Suprapubic skin (tissue), 4 donors: ENCODE results near the gene NAE1. TPM values are rescaled to one million over a fixed set of nuclear protein-coding genes. Genes with fewer than 3 reads are reported as not detected.

Experiments used
- DNase-seq, 2 donors: peaks; one replicate each; pipeline ENCODE4 v3.0.0-alpha.2; 2019; ENCODE audit warnings: low spot score in 2 of 2
- H3K27ac ChIP-seq: fragments of 200-600 bp; sonication (generic); one replicate; pipeline ENCODE4 v1.5.1; 2019
- H3K27me3 ChIP-seq: fragments of 200-600 bp; sonication (generic); one replicate; pipeline ENCODE4 v1.5.1; 2019
- H3K36me3 ChIP-seq: fragments of 200-600 bp; sonication (generic); one replicate; pipeline ENCODE4 v1.5.1; 2019
- H3K4me1 ChIP-seq: fragments of 200-600 bp; sonication (generic); one replicate; pipeline ENCODE4 v1.5.1; 2019
- H3K4me3 ChIP-seq: fragments of 200-600 bp; sonication (generic); one replicate; pipeline ENCODE4 v1.5.1; 2019; ENCODE audit warnings: mild to moderate bottlenecking
- H3K9me3 ChIP-seq: fragments of 200-600 bp; sonication (generic); one replicate; pipeline ENCODE4 v1.5.1; 2019
- CTCF ChIP-seq, 2 donors: fragments of 200-600 bp in 1 of 2; fragments of 450-650 bp in 1 of 2; sonication (generic) in 1 of 2; IDR thresholded peaks; one replicate each; pipeline ENCODE4 v1.5.1; 2016 to 2019; ENCODE audit warnings: antibody characterized with exemption in 2 of 2, mild to moderate bottlenecking in 1 of 2, moderate library complexity in 1 of 2
- EP300 ChIP-seq: sonication (generic); formaldehyde crosslinking; IDR thresholded peaks from one replicate; pipeline ENCODE4 v1.6.1; 2017; ENCODE audit warnings: antibody characterized with exemption
- POLR2A ChIP-seq, 2 donors: fragments of 450-650 bp; IDR thresholded peaks; one replicate each; pipeline ENCODE4 v1.6.1; 2017; ENCODE audit warnings: antibody characterized with exemption in 2 of 2, mild to moderate bottlenecking in 2 of 2, moderate library complexity in 2 of 2
- POLR2AphosphoS5 ChIP-seq, 3 donors: sonication (generic); formaldehyde crosslinking; IDR thresholded peaks; one replicate each; pipeline ENCODE4 v1.6.1; 2017; ENCODE audit warnings: antibody characterized with exemption in 3 of 3
- WGBS: methylation state at CpG from one replicate; pipeline ENCODE4 v1.1.5; 2018; 5-methylcytosine and 5-hydroxymethylcytosine counted together
- total RNA-seq, 4 donors: library from RNA; depleted of rRNA; stranded (reverse); fragments of >200 nt; gene quantifications; one replicate each; pipeline ENCODE4 v1.1.0, GENCODE V29; 2016

The NAE1 gene
- total RNA-seq, 4 donors from 2014 or later: 36.2 to 57.5 (median 45.0) TPM

DNA sequence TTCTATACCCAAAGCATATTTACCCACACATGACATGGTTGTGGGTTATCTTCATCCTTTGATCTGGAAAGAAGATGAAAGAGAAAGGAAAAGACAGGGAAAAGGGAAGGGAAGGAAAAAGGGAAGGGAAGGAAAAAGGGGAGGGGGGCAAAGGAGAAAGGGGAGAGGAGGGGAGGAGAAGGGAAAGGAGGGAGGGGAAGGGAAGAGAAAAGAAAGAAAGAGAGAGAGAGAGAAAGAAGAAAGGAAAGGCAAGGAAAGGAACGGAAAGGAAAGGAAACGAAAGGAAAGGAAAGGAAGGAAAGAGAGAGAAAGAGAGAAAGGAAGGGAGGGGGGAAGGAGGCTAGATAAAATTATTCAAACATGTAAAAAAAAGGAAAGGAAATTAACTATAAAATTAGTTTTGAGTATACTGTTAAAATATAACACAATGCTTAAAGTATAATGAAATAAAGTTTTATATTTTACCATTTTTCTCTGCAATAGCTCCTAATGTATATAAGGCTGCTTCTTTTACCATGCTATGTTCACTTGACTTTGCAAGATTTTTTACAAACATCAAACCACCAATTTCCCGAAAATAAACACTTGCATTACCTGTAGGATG, 40.5 kb downstream of the NAE1 start:
- no peaks in the 10 kb centered on the region for H3K27me3 ChIP-seq
- no peak for DNase-seq
- H3K4me3 ChIP-seq: no peak overlapping the region
- TF ChIP-seq CTCF (IDR thresholded peaks at IDR 0.05) (no peak), EP300 (no peak), POLR2A (IDR thresholded peaks at IDR 0.05) (no peak), POLR2AphosphoS5 (IDR thresholded peaks at IDR 0.05) (no peak)
- H3K27ac ChIP-seq: no peak overlapping the region
- H3K36me3 ChIP-seq: no peaks in the 10 kb centered on the region
- no peaks in the 10 kb centered on the region for H3K9me3 ChIP-seq
- no peaks in the 10 kb centered on the region for H3K4me1 ChIP-seq
- whole genome bisulfite sequencing: 71% methylated on average over 3 of the region's 3 CpGs

DNA sequence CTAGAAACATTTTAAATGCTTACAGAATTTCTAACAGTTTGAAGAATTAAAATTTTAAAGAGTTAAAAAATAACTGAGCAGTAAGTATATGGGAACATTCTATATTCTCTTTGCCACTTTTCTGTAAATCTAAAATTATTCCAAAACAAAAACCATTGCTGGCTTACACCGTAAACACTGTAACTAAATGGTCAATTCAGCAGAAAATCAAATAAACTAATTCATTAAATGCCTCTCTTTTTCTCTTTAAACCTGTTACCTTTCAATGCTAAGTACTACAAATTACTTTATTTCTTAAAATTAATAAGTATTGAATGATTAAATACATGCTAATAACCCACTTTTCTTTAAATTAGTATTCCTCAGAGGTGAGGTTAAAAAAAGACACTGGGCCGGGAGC, 43.3 kb downstream of the NAE1 start:
- Histone ChIP-seq H3K4me1 (no peaks in the 10 kb centered on the region), H3K27ac (no peak overlapping the region), H3K27me3 (no peaks in the 10 kb centered on the region), H3K9me3 (no peaks in the 10 kb centered on the region), H3K4me3 (no peak overlapping the region), H3K36me3 (no peaks in the 10 kb centered on the region)
- WGBS: 96% methylated on average over 2 of the region's 2 CpGs
- TF ChIP-seq CTCF (IDR thresholded peaks at IDR 0.05) (no peak), POLR2AphosphoS5 (IDR thresholded peaks at IDR 0.05) (no peak), EP300 (no peak), POLR2A (IDR thresholded peaks at IDR 0.05) (no peak)
- no peak for DNase-seq

GRCh38 chr16:66786551-66786950, 44.2 kb downstream of the NAE1 start:
- no peaks in the 10 kb centered on the region for H3K9me3 ChIP-seq
- H3K27ac ChIP-seq: no peak overlapping the region
- DNase-seq: no peak
- H3K27me3 ChIP-seq: no peaks in the 10 kb centered on the region
- no peaks in the 10 kb centered on the region for H3K4me1 ChIP-seq
- WGBS: 90% methylated on average over 3 of the region's 3 CpGs
- no peak overlapping the region for H3K4me3 ChIP-seq
- H3K36me3 ChIP-seq: no peaks in the 10 kb centered on the region
- TF ChIP-seq POLR2AphosphoS5 (IDR thresholded peaks at IDR 0.05): no peak
- no peak for TF ChIP-seq POLR2A (IDR thresholded peaks at IDR 0.05)
- no peak for TF ChIP-seq CTCF (IDR thresholded peaks at IDR 0.05)
- no peak for TF ChIP-seq EP300

DNA sequence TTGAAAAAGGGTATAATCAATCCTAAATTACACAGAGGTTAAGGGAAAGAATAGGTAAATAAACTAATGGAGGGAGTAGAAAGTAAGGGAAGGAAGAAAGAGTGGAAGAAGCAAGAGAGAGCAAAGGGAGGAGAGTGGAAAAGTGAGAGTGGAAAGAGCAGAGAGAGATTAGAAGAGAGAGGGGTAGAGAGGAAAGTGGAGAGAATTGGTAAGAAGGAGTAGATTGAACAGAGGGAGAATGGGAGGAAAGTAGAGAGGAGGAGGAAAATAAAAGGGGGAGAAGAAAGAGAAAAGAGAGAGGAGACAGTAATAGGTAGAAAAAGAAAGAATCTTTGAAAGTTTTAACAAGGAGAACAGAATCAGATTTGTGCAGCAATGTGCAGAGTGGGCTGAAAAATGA, 54.3 kb downstream of the NAE1 start:
- H3K4me1 ChIP-seq: no peaks in the 10 kb centered on the region
- H3K9me3 ChIP-seq: no peaks in the 10 kb centered on the region
- DNase-seq: no peak
- H3K27ac ChIP-seq: no peak overlapping the region
- TF ChIP-seq POLR2AphosphoS5 (IDR thresholded peaks at IDR 0.05): no peak
- no peak for TF ChIP-seq EP300
- no peak for TF ChIP-seq CTCF (IDR thresholded peaks at IDR 0.05)
- TF ChIP-seq POLR2A (IDR thresholded peaks at IDR 0.05): no peak
- H3K4me3 ChIP-seq: no peak overlapping the region
- H3K36me3 ChIP-seq: no peaks in the 10 kb centered on the region
- no peaks in the 10 kb centered on the region for H3K27me3 ChIP-seq

- Histone ChIP-seq H3K9me3 (no peaks in the 10 kb centered on the region), H3K27me3 (no peaks in the 10 kb centered on the region), H3K27ac (no peak overlapping the region), H3K4me3 (no peak overlapping the region), H3K4me1 (no peaks in the 10 kb centered on the region), H3K36me3 (no peaks in the 10 kb centered on the region)
- WGBS: 65% methylated on average over 2 of the region's 2 CpGs
- no peak for DNase-seq
- no peak for TF ChIP-seq EP300
- no peak for TF ChIP-seq POLR2AphosphoS5 (IDR thresholded peaks at IDR 0.05)
- TF ChIP-seq POLR2A (IDR thresholded peaks at IDR 0.05): no peak
- TF ChIP-seq CTCF (IDR thresholded peaks at IDR 0.05): no peak
Measured at GRCh38 chr16:66774981-66775380, 55.8 kb downstream of the NAE1 start.
